GM15510 (cell line): ENCODE measurements around the gene C2CD4B.

ENCODE experiments used
- POLR2A ChIP-seq: IDR thresholded peaks from 3 replicates; pipeline ENCODE4 v1.6.1; 2011; ENCODE audit warnings: borderline replicate concordance; ENCODE audit not compliant: insufficient read length; ENCODE audit errors: extremely low read depth

C2CD4B gene, protein sequence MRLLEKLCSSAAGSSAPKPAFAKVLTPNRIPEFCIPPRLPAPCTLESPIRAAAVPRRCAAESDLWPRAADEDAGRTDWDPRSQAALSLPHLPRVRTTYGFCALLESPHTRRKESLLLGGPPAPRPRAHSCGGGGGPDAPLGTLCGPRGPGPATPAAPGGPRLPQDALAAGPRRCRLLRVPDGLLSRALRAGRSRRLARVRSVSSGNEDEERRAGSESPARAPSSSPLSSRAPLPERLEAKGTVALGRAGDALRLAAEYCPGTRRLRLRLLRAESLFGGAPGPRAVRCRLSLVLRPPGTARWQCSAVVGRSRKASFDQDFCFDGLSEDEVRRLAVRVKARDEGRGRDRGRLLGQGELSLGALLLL

DNA sequence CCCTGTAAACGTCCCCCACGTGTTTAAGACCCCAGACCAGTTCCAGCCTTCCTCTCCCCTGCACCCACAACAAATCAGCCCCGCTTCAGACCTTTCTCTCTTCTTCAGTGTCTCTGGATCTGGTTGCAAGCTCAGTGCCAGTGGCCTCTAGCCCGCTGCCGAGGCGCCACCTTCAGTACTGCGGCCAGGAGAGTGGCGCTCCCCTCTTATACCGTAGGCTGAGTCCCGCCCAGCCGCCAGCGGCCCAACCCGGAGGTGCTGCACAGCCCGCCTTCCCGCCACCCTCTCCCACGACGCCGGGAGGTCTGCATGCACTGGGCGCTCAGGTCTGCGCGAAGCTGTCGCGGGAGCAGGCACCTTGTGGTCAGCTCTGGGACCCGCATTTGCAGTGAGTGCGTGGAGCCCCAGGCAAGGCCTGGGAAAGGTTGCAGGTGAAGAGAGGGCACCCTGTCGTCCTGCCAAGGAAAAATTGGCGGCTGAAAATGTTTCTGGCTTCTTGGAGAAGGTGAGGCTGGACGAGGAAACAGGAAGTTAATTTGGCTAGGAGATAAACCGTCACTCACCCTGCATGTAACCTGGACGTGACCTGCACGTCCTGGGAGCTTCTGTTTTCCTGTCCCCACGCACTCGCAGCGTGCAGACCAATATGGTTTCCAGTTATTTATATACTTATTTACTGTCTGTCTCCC is at the start of gene C2CD4B:
Gene C2CD4B (minus strand): TSS at position 182 of the 689 bp plus-strand sequence. CDS start 301 bp downstream, outside the sequence.
- TF ChIP-seq POLR2A, result no peak

DNA sequence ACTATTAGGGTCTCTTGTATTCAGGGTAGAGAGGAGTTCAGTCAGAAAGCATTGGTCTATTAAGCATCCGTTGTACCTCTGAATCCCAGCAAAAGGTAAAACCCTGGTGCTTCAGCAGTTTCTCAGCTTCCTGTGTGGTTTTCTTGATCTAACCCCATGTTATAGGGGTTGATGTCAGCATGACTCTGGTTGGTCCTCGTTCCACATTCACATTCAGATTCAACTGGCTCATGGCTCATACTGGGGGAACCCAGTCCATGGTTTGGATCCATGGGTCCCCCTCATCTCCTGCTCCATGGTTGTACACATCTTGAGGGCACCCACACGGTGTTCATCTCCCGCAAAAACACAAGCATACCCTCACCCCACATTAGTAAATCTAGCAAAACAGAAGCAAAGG is 47.7 kb upstream of the C2CD4B start:
- TF ChIP-seq POLR2A, result no peak

DNA sequence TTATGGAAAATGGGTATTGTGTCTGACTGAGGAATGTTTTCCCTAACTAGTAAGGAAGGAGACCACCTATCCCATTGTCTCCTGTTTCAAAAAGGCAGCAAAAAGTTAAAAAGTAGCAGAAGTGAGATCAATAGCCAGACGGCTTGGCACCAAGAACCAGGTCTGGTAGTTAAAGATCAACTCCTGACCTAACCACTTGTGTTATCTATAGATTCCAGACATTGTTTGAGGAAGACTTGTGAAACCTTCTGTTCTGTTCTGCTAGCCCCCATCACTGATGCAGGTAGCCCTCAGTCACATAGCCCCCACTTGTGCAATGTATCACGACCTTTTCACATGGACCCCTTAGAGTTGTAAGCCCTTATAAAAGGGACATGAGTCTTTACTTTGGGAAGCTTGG is 46.3 kb upstream of the C2CD4B start:
- no peak for TF ChIP-seq POLR2A

DNA sequence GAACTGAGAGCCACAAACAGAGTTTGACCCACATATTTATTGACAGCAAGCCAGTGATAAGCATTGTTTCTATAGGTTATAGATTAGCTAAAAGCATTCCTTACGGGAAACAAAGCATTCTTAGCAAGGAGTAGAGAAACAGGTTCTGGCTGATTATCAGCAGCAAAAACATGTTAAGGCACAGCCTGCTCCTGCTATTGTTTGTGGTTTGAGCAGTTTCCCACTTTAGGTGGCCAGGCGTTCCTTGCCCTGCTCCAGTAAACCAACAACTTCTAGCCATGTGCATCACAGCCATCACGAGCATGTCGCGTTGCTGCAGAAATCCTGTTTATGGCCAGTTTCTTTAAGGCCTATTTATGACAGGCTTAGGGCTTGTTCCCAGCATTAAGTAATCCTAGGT is 44.7 kb upstream of the C2CD4B start:
- TF ChIP-seq POLR2A, result no peak

DNA sequence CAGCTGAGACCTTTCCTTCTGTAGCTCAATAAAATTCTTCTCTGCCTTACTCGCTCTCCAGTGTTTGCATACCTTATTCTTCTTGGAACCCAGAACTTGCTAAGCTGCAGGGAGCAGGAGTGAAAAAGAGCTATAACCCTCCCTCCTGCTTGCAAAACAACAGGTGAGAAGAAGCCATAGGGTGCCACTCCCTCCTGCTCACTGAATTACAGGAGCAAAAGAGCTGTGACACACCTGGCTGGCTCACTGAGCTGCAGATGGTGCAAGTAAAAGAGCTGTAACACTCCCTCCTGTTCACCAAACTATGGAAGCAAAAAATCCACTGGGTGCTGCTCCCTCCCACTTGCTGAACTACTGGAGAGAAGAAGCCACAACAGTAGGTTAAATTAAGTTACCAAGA is 44.2 kb upstream of the C2CD4B start:
- no peak for TF ChIP-seq POLR2A

DNA sequence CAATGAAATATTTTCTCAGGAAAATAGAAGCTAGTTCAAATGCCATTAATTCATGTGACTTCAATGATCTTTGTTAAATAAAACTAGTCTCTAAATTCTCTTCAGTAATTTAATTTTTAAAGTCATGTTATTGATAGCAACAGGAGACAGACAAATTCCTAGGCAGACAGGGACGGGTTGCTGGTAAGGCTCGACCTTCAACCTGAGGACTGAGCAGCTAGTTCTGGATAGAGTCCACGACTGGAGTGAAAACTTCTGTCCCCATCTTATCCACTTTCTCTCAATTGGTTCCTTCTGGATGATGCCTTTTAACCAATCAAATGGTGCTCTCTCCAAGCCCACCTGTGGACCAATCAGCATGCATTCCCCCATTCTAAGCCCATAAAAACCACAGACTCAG is 43.8 kb upstream of the C2CD4B start:
- no peak for TF ChIP-seq POLR2A

DNA sequence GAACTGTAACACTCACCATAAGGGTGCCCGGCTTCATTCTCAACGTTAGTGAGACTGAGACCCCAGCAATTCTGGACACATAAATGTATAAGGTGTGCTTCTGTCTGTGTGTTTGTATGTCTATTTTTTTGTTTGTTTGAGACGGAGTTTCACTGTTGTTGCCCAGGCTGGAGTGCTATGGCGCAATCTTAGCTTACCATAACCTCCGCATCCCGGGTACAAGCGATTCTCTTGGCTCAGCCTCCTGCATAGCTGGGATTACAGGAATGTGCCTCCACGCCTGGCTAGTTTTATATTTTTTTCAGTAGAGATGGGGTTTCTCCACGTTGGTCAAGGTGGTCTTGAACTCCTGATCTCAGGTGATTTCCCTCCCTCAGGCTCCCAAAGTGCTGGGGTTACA is 43.3 kb upstream of the C2CD4B start:
- TF ChIP-seq POLR2A, result no peak

DNA sequence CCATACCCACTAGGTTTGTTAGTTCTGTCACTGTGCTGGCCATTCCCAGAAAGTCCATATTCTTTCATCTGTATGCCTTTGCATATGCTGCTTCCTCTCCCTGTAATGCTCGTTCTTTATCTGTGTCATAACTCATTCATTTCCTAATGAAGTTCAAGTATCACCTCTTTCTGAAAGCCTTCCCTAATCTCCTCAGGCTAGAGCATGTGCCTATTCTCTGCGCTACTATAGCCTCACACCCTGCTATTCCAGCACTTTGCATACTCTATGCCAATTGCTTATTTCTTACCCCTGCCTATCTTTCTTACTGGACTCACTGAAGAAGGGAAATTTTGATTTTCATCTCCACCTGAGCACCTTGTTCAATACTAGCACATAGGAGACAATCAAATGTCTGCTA is 25.6 kb upstream of the C2CD4B start:
- no peak for TF ChIP-seq POLR2A

DNA sequence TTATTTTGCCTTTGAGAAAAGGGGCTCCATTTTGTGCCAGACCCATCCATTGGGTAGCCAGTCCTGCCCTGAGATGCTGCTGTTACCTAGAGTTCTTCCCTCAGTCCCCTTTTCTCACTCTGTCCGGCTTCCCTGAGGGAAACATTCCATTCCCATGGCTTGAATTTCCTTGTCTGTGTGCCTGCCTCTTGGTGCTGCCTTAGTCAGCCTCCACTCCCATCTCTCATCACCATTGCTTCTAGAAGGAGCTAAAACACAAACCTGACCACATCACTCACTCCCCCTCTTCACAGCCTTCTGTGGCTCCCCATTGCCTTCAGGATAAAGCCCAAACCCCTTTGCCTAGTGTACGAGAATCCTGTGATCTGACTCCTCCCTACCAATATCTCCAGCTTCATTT is 25.2 kb upstream of the C2CD4B start:
- TF ChIP-seq POLR2A, result no peak

DNA sequence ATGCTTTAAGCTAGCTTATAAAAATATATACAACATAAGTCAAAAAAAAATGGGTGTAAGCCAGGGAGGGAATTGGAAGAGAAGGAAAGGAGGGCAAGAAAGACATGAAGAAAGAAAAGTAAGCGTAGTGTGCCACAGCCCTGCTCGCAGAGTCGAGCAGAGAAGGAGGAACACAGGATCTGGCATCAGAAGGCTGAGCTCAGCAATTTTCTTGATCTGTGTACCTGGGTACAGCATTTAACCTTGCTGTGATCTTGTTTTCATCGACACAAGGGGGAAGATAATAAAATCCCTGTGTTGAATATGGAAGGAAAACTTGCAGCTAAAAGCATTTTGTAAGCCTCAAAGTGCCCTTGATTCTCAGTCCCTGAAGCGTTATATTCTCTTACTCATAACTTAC is 23.7 kb upstream of the C2CD4B start:
- TF ChIP-seq POLR2A, result no peak

DNA sequence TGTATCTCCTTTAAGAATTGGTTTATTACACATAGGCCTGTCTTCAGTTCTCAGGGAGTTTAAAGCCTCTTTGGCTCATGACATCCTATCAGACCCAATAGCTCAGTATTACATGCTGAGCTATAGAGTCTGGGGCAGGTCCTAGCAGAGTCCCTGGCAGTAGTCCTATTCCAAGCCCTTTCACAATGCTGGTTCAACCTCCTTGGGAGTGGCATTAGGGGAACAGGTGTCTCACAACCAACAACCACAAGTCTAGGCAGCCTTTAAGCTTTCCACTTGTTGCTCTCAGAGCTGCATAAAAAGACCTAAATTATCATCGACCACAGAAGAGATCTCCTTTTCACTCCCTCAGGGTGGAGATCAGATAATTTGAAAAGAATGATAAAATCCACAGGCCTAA is 22.8 kb upstream of the C2CD4B start:
- no peak for TF ChIP-seq POLR2A

DNA sequence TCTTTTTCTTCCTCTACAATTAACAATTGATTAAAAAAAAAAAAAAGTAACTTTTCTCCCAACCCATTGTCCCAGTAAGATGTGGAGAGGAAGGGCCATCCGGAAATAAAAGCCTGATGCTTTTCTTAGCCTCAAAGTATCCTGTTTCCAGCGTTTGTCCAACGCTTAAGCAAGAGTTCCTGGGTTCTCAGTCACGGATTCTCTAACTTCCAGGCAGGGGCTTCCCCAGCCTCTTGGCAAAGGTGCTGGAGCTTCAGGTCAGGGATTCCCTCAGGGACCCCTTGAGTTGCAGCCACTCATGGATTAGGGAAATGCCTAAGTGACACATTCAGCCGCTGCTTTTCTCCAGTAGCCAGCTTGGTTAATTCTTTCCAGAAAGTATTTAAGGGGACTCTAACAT is 22.3 kb upstream of the C2CD4B start:
- TF ChIP-seq POLR2A, result no peak

DNA sequence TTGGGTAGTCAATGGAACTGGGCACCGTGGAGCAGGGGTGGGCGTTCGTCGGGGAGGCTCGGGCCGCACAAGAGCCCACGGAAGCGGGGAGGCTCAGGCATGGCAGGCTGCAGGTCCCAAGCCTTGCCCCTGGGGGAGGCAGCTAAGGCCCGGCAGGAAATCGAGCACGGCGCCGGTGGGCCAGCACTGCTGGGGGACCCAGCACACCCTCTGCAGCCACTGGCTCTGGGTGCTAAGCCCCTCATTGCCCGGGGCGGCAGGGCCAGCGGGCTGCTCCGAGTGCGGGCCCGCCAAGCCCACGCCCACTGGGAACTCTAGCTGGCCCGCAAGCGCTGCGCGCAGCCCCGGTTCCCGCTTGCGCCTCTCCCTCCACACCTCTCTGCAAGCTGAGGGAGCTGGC is 21.5 kb upstream of the C2CD4B start:
- no peak for TF ChIP-seq POLR2A

DNA sequence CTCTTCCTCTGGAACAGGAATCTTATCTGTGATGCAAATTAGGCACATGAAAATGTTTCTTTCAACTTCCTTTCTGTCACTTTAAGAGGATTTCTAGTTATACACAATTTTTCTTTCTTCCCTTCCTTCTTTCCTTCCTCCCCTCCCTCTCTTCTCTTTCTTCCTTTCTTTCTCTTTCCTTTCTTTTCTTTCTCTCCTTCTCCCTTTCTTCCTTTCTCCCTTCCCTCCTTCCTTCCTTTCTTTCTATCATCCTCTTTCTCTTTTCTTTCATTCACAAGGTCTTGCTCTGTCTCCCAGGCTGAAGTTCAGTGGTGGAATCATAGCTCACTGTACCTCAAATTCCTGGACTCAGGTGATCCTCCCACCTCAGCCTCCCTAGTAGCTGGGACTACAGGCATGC is 18.0 kb upstream of the C2CD4B start:
- no peak for TF ChIP-seq POLR2A

DNA sequence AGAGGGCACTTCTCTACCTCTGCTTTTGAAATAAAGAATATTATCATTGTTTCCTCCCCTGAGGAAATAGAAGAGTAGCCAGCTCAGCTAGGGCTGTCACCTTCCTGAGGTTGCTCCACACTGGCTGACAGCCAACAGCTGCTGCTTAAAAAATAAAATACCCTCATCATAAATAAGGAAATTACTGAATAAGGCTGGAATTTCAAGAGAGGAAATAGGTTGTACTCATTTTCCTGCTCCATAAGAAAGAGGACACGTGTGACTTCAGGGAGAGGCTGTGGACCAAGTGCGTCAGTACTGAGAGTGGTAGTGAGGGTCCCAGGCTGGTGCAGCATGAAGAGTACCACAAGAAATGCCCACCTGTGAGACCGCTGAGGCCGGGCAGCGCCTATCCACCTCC is 8.1 kb upstream of the C2CD4B start:
- no peak for TF ChIP-seq POLR2A

DNA sequence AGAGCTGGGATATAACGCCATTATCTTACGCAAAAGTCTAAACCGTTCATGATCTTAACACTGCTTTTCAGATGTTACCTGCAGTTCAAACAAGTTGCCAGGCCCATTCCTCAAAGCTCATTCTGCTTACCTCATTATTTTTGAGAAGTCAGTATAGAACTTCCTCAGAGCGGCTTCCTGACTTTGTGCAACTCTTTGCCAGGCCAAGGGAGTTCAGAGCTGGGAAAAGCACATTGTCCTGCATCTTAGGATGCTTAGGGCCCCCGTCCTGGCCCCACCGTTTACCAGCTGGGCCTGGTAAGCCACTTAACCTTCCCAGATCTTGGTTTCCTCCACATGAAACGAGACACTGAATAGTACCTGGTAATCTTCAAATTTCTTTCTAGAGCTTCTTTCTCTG is 6.8 kb upstream of the C2CD4B start:
- no peak for TF ChIP-seq POLR2A
